Measurements from ENCODE around the gene PRPF19.

DNA sequence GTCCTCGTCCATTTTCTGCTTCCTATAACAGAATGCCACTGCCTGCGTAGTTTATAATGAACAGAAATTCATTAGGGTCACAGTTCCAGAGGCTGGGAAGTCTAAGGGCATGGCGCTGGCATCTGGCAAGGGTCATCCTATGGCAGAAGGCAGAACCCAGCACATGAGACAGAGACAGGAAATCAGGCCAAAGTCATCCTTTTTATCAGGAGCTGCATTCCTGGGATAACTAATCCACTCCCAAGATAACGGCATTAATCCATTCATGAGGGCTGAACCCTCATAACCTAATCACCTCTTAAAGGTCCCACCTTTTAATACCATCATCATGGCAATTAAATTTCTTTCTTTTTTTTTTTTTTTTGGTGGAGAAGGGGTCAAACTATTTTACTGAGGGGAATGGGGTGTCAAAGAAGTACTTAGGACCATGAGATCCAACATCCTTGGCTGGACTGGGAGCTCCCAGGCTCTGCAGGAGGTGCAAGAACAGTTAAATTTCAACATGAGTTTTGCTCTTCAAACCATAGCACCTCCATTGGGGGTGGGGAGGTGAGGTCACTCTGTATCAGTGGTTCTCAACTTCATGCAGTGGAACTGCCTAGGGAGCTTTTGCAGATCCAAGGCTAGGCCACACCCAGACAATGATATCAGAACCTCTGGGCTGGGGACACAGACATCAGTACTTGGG lies 12.0 kb upstream of the PRPF19 start:
- no peak for TF ChIP-seq POLR2A (IDR thresholded peaks at IDR 0.05)
- TF ChIP-seq, protein P1, sequence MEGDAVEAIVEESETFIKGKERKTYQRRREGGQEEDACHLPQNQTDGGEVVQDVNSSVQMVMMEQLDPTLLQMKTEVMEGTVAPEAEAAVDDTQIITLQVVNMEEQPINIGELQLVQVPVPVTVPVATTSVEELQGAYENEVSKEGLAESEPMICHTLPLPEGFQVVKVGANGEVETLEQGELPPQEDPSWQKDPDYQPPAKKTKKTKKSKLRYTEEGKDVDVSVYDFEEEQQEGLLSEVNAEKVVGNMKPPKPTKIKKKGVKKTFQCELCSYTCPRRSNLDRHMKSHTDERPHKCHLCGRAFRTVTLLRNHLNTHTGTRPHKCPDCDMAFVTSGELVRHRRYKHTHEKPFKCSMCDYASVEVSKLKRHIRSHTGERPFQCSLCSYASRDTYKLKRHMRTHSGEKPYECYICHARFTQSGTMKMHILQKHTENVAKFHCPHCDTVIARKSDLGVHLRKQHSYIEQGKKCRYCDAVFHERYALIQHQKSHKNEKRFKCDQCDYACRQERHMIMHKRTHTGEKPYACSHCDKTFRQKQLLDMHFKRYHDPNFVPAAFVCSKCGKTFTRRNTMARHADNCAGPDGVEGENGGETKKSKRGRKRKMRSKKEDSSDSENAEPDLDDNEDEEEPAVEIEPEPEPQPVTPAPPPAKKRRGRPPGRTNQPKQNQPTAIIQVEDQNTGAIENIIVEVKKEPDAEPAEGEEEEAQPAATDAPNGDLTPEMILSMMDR (IDR thresholded peaks at IDR 0.05), result no peak
